ENCODE data around the gene CPVL.

- TF ChIP-seq, protein P1, sequence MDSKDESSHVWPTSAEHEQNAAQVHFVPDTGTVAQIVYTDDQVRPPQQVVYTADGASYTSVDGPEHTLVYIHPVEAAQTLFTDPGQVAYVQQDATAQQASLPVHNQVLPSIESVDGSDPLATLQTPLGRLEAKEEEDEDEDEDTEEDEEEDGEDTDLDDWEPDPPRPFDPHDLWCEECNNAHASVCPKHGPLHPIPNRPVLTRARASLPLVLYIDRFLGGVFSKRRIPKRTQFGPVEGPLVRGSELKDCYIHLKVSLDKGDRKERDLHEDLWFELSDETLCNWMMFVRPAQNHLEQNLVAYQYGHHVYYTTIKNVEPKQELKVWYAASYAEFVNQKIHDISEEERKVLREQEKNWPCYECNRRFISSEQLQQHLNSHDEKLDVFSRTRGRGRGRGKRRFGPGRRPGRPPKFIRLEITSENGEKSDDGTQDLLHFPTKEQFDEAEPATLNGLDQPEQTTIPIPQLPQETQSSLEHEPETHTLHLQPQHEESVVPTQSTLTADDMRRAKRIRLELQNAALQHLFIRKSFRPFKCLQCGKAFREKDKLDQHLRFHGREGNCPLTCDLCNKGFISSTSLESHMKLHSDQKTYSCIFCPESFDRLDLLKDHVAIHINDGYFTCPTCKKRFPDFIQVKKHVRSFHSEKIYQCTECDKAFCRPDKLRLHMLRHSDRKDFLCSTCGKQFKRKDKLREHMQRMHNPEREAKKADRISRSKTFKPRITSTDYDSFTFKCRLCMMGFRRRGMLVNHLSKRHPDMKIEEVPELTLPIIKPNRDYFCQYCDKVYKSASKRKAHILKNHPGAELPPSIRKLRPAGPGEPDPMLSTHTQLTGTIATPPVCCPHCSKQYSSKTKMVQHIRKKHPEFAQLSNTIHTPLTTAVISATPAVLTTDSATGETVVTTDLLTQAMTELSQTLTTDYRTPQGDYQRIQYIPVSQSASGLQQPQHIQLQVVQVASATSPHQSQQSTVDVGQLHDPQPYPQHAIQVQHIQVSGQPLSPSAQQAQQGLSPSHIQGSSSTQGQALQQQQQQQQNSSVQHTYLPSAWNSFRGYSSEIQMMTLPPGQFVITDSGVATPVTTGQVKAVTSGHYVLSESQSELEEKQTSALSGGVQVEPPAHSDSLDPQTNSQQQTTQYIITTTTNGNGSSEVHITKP (tag by site-specific recombination; IDR thresholded peaks at IDR 0.05) = no peak
- no peak for TF ChIP-seq ZNF140 (tag by site-specific recombination; IDR thresholded peaks at IDR 0.05)
- no peak for TF ChIP-seq ZNF391 (tag by site-specific recombination; IDR thresholded peaks at IDR 0.05; ENCODE audit: borderline replicate concordance, low read depth)
- TF ChIP-seq, protein P2, sequence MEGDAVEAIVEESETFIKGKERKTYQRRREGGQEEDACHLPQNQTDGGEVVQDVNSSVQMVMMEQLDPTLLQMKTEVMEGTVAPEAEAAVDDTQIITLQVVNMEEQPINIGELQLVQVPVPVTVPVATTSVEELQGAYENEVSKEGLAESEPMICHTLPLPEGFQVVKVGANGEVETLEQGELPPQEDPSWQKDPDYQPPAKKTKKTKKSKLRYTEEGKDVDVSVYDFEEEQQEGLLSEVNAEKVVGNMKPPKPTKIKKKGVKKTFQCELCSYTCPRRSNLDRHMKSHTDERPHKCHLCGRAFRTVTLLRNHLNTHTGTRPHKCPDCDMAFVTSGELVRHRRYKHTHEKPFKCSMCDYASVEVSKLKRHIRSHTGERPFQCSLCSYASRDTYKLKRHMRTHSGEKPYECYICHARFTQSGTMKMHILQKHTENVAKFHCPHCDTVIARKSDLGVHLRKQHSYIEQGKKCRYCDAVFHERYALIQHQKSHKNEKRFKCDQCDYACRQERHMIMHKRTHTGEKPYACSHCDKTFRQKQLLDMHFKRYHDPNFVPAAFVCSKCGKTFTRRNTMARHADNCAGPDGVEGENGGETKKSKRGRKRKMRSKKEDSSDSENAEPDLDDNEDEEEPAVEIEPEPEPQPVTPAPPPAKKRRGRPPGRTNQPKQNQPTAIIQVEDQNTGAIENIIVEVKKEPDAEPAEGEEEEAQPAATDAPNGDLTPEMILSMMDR (tag by site-specific recombination; IDR thresholded peaks at IDR 0.05) = no peak
- no peak for TF ChIP-seq KLF16 (tag by site-specific recombination; IDR thresholded peaks at IDR 0.05)
- no peak for TF ChIP-seq ZBTB17 (tag by site-specific recombination; IDR thresholded peaks at IDR 0.05)
- no peak for TF ChIP-seq ZNF692 (tag by site-specific recombination; IDR thresholded peaks at IDR 0.05)
Observed at GRCh38 chr7:29193316-29194205, 47.2 kb upstream of the CPVL start.

All from HEK293 (cell line).